ENCODE results near the gene LALBA.

LALBA gene

DNA sequence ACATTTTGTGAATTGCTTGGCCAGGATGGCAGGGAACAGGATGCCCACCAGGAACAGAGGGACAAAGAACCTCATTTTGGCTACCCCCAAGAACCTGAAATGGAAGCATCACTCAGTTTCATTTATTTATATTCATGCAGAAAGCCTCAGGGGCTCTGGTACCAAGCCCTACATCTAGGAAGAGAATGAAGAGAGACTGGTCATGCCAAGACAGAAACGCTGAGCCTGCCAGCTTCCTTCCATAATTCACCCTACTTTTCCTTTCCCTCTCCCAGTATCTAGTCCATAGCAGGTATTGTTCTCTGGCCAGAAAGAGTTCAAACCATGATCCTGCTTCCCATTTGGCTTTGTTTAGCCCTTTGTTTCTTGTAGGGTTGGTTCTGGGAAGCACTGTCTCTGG lies at the start of gene LALBA:
TSS of gene LALBA (minus strand) at position 101 of the 400 bp plus-strand sequence. CDS start at position 75, 26 bp downstream.
- no peaks in the 10 kb centered on the region for H3K9me3 Mint-ChIP-seq
- H3K36me3 Mint-ChIP-seq, result no peaks in the 10 kb centered on the region
- H3K4me3 Mint-ChIP-seq, result no peak within 1 kb of the TSS
- no peak within 1 kb of the TSS for H3K27ac Mint-ChIP-seq
- ATAC-seq, result no peak
- peaks cover 4% of the 10 kb centered on the region for H3K4me1 Mint-ChIP-seq
- peaks cover 50% of the 10 kb centered on the region for H3K27me3 Mint-ChIP-seq

- no peak overlapping the region for H3K4me3 Mint-ChIP-seq
- H3K27me3 Mint-ChIP-seq, result peaks cover 53% of the 10 kb centered on the region
- no peak overlapping the region for H3K27ac Mint-ChIP-seq
- peak; percentile 82 for ATAC-seq
- H3K4me1 Mint-ChIP-seq, result no peaks in the 10 kb centered on the region
- H3K36me3 Mint-ChIP-seq, result peaks cover under 1% of the 10 kb centered on the region
- H3K9me3 Mint-ChIP-seq, result peaks cover 8% of the 10 kb centered on the region
Observed at GRCh38 chr12:48618541-48618940, 48.7 kb upstream of the LALBA start.

- no peak for ATAC-seq
- Mint-ChIP-seq H3K9me3 (peaks cover 25% of the 10 kb centered on the region), H3K4me1 (no peaks in the 10 kb centered on the region), H3K27ac (no peak overlapping the region), H3K36me3 (peaks cover 12% of the 10 kb centered on the region), H3K4me3 (no peak overlapping the region), H3K27me3 (peaks cover 67% of the 10 kb centered on the region)
Observed at GRCh38 chr12:48615681-48616080, 45.8 kb upstream of the LALBA start.

DNA sequence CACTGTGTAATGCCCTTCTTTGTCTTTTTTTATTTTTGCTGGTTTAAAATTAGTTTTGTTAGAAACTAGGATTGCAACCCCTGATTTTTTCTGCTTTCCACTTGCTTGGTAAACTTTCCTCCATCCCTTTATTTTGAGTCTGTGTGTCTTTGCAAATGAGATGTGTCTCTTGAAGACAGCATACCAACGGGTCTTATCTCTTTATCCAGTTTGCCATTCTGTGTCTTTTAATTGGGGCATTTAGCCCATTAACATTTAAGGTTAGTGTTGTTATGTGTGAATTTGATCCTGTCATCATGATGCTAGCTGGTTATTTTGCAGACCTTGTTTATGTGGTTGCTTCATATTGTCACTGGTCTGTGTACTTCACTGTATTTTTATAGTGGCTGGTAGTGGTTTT lies 43.5 kb upstream of the LALBA start:
- Mint-ChIP-seq H3K36me3 (peaks cover 12% of the 10 kb centered on the region), H3K4me1 (no peaks in the 10 kb centered on the region), H3K4me3 (no peak overlapping the region), H3K27me3 (peaks cover 44% of the 10 kb centered on the region), H3K27ac (no peak overlapping the region), H3K9me3 (peaks cover 28% of the 10 kb centered on the region)
- no peak for ATAC-seq

DNA sequence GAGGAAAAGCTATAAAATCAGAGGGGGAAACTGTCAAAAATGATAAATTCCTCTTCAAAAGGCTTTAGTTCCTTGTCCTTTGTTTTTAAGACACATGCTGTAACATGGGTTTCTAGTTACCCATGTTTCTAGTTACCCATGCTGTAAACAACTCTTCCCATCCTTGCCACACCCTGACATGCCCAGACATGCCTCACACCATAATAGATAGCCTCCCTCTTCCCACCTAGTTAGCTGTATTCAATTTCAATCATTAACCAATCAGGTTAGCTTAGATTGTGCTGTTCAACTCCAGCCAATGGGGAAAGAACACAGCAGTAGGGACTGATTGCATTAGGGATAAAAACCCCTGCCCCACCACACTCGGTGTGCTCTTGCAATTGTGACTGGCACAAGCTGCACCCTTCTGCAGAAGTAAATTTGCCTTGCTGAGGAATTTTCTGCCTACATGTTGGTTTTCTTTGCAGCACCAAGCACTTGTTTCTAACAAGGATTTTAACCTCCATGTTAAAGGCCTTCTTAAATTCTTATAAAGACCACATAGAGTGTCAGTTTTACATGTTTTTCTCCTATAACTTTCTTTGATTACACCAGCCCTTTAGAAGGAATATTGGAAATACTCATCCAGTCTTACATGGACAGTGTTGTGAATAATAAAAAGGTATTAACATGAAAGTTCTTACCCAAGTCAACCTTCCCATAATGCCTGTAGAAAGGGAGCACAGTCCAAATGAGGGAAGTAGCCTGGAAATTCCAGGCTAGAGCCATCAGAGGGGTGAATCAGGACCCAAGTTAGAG lies 32.5 kb upstream of the LALBA start:
- no peak for ATAC-seq
- Mint-ChIP-seq H3K4me1 (no peaks in the 10 kb centered on the region), H3K27me3 (peaks cover 51% of the 10 kb centered on the region), H3K36me3 (no peaks in the 10 kb centered on the region), H3K9me3 (peaks cover 34% of the 10 kb centered on the region), H3K27ac (no peak overlapping the region), H3K4me3 (no peak overlapping the region)

GRCh38 chr12:48601013-48601756 lies 31.3 kb upstream of the LALBA start:
- no peaks in the 10 kb centered on the region for H3K4me1 Mint-ChIP-seq
- H3K4me3 Mint-ChIP-seq, result no peak overlapping the region
- H3K9me3 Mint-ChIP-seq, result peaks cover 25% of the 10 kb centered on the region
- ATAC-seq, result peak; percentile 43
- no peak overlapping the region for H3K27ac Mint-ChIP-seq
- peaks cover 55% of the 10 kb centered on the region for H3K27me3 Mint-ChIP-seq
- no peaks in the 10 kb centered on the region for H3K36me3 Mint-ChIP-seq

DNA sequence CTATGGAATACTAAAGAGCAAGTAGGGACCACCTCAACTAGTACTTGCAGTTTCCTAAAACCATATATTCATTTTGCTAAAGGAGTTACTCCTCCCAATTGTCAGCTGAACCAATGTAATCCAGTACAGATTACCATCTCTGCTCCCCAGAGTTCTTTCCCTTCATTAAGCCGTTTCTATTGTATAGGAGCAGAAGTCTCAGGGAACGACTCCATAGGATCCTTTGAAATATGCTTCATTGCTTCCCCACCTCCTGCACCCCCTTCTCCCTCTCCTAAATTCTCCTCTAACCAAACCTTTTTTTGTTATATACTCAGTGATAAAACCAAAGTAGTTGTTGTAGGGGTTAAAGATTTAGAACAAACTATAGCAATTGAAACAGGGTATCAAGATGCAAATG lies 30.7 kb upstream of the LALBA start:
- H3K36me3 Mint-ChIP-seq, result no peaks in the 10 kb centered on the region
- H3K27me3 Mint-ChIP-seq, result peaks cover 55% of the 10 kb centered on the region
- H3K9me3 Mint-ChIP-seq, result peaks cover 22% of the 10 kb centered on the region
- H3K27ac Mint-ChIP-seq, result no peak overlapping the region
- ATAC-seq, result no peak
- H3K4me1 Mint-ChIP-seq, result no peaks in the 10 kb centered on the region
- no peak overlapping the region for H3K4me3 Mint-ChIP-seq

DNA sequence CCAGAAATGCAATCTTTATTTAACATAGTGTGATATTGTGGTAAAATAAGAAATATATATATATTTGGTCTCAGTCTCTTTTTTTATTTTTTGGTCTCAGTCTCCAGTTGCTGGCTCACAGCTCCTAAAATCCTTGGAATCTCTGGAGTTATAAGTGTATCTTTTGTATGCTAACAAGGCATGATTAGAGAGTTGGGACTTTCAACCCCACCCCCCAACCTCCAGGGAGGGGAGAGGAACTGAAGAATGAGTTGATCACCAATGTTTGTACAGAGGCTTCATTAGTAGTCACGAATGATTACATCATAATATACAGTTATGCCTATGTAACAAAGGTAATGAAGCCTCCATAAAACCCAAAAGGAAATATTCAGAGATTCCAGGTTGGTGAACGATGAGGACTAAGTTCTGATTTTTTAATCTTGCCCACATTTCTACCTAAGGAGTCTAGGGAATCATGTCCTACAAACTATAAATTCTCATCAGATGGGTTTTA lies 22.8 kb upstream of the LALBA start:
- H3K9me3 Mint-ChIP-seq, result peaks cover under 1% of the 10 kb centered on the region
- H3K27me3 Mint-ChIP-seq, result peaks cover 35% of the 10 kb centered on the region
- no peaks in the 10 kb centered on the region for H3K36me3 Mint-ChIP-seq
- no peaks in the 10 kb centered on the region for H3K4me1 Mint-ChIP-seq
- H3K27ac Mint-ChIP-seq, result no peak overlapping the region
- no peak for ATAC-seq
- no peak overlapping the region for H3K4me3 Mint-ChIP-seq

- H3K36me3 Mint-ChIP-seq, result no peaks in the 10 kb centered on the region
Observed at GRCh38 chr12:48586361-48586760, 16.5 kb upstream of the LALBA start.

DNA sequence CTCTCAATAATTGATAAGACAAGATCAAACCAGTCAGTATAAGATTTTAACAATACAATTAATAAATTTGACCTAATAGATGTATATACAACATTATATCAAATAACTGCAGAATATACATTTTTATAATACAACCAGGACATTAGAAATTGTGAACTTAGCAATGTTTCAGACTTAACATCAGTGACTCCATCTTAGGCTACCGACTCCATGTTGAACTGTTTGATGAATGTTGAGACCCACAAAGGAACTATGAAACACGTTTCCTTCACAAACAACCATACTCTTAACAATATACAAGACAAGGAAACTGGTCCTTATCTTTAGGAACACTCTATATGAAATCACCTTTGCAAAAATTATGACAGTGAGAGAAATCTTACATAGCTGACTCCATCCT lies 13.9 kb upstream of the LALBA start:
- no peaks in the 10 kb centered on the region for H3K4me1 Mint-ChIP-seq
- H3K27ac Mint-ChIP-seq, result no peak overlapping the region
- peaks cover 63% of the 10 kb centered on the region for H3K27me3 Mint-ChIP-seq
- H3K4me3 Mint-ChIP-seq, result no peak overlapping the region
- ATAC-seq, result no peak
- no peaks in the 10 kb centered on the region for H3K36me3 Mint-ChIP-seq
- H3K9me3 Mint-ChIP-seq, result no peaks in the 10 kb centered on the region

More at GRCh38 chr12:48586361-48586760, 16.5 kb upstream of the LALBA start:
- H3K9me3 Mint-ChIP-seq, result no peaks in the 10 kb centered on the region
- no peak overlapping the region for H3K4me3 Mint-ChIP-seq
- peaks cover 59% of the 10 kb centered on the region for H3K27me3 Mint-ChIP-seq
- ATAC-seq, result no peak
- no peak overlapping the region for H3K27ac Mint-ChIP-seq
- H3K4me1 Mint-ChIP-seq, result no peaks in the 10 kb centered on the region

- no peak overlapping the region for H3K4me3 Mint-ChIP-seq
- no peaks in the 10 kb centered on the region for H3K4me1 Mint-ChIP-seq
- no peak for ATAC-seq
- no peaks in the 10 kb centered on the region for H3K36me3 Mint-ChIP-seq
- peaks cover 37% of the 10 kb centered on the region for H3K27me3 Mint-ChIP-seq
- no peaks in the 10 kb centered on the region for H3K9me3 Mint-ChIP-seq
- H3K27ac Mint-ChIP-seq, result no peak overlapping the region
Observed at GRCh38 chr12:48580831-48581230, 11.0 kb upstream of the LALBA start.

DNA sequence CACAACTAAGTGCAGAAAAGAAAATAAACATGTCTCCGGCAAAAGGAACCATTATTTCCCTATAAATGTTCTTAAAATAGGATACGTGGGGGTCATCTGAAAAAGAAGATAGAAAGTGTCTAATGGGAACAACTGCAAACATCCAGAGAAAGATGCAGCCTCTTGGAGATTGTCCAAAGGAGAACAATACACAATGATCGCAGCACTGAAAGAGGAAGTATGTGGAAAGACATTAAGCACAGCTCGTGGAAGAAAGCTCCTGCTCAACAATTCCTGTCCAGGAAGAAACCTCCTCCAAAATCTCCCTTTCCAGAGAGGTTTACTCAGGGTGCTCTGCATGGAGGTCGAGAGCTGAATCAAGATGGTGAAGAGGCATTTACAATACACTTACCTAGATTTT lies 2.5 kb upstream of the LALBA start:
- Mint-ChIP-seq H3K4me3 (no peak overlapping the region), H3K36me3 (no peaks in the 10 kb centered on the region), H3K27me3 (peaks cover 40% of the 10 kb centered on the region), H3K9me3 (no peaks in the 10 kb centered on the region), H3K4me1 (peaks cover 4% of the 10 kb centered on the region), H3K27ac (no peak overlapping the region)
- ATAC-seq, result no peak

- no peaks in the 10 kb centered on the region for H3K9me3 Mint-ChIP-seq
Observed at GRCh38 chr12:48567731-48568130, 2.1 kb downstream of the LALBA start.

GRCh38 chr12:48557919-48558318 lies 11.9 kb downstream of the LALBA start:
- H3K27me3 Mint-ChIP-seq, result peaks cover 55% of the 10 kb centered on the region
- H3K27ac Mint-ChIP-seq, result no peak overlapping the region
- no peak for ATAC-seq
- H3K9me3 Mint-ChIP-seq, result no peaks in the 10 kb centered on the region
- H3K4me1 Mint-ChIP-seq, result no peaks in the 10 kb centered on the region
- no peak overlapping the region for H3K4me3 Mint-ChIP-seq
- H3K36me3 Mint-ChIP-seq, result no peaks in the 10 kb centered on the region

More at GRCh38 chr12:48567731-48568130, 2.1 kb downstream of the LALBA start:
- Mint-ChIP-seq H3K27me3 (peaks cover 47% of the 10 kb centered on the region), H3K4me3 (no peak overlapping the region), H3K4me1 (peaks cover 4% of the 10 kb centered on the region), H3K36me3 (no peaks in the 10 kb centered on the region), H3K27ac (no peak overlapping the region)
- no peak for ATAC-seq

- peaks cover 4% of the 10 kb centered on the region for H3K9me3 Mint-ChIP-seq
- H3K27ac Mint-ChIP-seq, result no peak overlapping the region
- H3K4me3 Mint-ChIP-seq, result no peak overlapping the region
- no peaks in the 10 kb centered on the region for H3K4me1 Mint-ChIP-seq
- ATAC-seq, result no peak
- H3K27me3 Mint-ChIP-seq, result peaks cover 60% of the 10 kb centered on the region
- H3K36me3 Mint-ChIP-seq, result no peaks in the 10 kb centered on the region
Observed at GRCh38 chr12:48556631-48557030, 13.2 kb downstream of the LALBA start.

Data from stimulated activated memory B cell treated with anti-CD40 and anti-IgM and Interleukin-4, amounts not matched to agents 10 μg/mL and 1 μg/mL and 100 μg/mL, for 72 hours (primary cell).